HL-60 (cell line): ENCODE measurements around the gene TRPM2.

Experiments
- GABPA ChIP-seq: IDR thresholded peaks from 2 replicates; pipeline ENCODE4 v1.6.1; 2012; ENCODE audit warnings: low read depth
- POLR2AphosphoS5 ChIP-seq: IDR thresholded peaks from 2 replicates; pipeline ENCODE4 v1.6.1; 2012; ENCODE audit warnings: low read depth
- REST ChIP-seq: IDR thresholded peaks from 2 replicates; pipeline ENCODE4 v1.6.1; 2012; ENCODE audit warnings: low read depth; ENCODE audit not compliant: insufficient replicate concordance
- SPI1 ChIP-seq: IDR thresholded peaks from 2 replicates; pipeline ENCODE4 v1.6.1; 2012; ENCODE audit warnings: low read depth, mild to moderate bottlenecking, borderline replicate concordance
- TF ChIP-seq, protein P1 (sequence below): IDR thresholded peaks from one replicate; pipeline ENCODE4 v1.5.1; 2011; ENCODE audit warnings: low read length, control low read depth, inconsistent platforms; ENCODE audit not compliant: insufficient read depth

DNA sequence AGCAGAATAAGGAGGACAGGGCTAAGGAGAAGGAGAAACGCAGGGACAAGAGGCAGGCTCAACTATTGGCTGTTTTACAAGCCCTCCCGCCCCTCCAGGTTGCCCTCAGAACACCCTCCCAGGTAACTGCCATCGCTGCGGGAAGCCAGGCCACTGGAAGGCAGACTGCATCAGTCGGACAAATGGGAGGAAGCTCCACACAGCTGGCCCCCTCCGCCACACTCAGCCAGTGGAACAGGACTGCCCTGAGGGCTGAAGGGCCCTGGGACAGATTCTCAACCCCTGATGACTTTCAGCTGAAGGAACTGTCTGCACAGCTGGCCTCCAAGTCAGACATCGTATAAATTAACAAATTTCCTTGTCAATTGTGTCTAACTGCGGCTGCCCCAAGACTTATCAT is 123.7 kb downstream of the TRPM2 start:
- TF ChIP-seq, protein P1, sequence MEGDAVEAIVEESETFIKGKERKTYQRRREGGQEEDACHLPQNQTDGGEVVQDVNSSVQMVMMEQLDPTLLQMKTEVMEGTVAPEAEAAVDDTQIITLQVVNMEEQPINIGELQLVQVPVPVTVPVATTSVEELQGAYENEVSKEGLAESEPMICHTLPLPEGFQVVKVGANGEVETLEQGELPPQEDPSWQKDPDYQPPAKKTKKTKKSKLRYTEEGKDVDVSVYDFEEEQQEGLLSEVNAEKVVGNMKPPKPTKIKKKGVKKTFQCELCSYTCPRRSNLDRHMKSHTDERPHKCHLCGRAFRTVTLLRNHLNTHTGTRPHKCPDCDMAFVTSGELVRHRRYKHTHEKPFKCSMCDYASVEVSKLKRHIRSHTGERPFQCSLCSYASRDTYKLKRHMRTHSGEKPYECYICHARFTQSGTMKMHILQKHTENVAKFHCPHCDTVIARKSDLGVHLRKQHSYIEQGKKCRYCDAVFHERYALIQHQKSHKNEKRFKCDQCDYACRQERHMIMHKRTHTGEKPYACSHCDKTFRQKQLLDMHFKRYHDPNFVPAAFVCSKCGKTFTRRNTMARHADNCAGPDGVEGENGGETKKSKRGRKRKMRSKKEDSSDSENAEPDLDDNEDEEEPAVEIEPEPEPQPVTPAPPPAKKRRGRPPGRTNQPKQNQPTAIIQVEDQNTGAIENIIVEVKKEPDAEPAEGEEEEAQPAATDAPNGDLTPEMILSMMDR = no peak
- TF ChIP-seq POLR2AphosphoS5 (no peak), REST (no peak), SPI1 (no peak), GABPA (no peak)
